ENCODE data around the gene KCNMA1.

KCNMA1 gene

GRCh38 chr10:77474386-77474785 is 163.2 kb downstream of the KCNMA1 start:
- DNase-seq = no peak

DNA sequence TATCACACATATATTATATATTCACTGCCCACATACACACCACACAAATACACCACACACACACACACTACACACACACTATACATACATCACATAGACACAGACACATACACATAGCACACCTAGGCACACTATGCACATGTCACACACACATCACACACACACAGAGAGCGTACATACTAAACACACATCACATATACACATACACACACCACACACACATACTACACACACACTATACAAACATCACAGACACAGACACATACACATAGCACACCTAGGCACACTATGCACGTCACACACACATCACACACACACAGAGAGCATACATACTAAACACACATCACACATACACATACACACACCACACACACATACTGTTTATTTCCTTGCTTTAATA is 165.5 kb downstream of the KCNMA1 start:
- DNase-seq = no peak

- no peak for DNase-seq
Observed at GRCh38 chr10:77471069-77471536, 166.5 kb downstream of the KCNMA1 start.

- DNase-seq = no peak
Observed at GRCh38 chr10:77467422-77467963, 170.1 kb downstream of the KCNMA1 start.

- DNase-seq = no peak
Observed at GRCh38 chr10:77463967-77464745, 173.5 kb downstream of the KCNMA1 start.

DNA sequence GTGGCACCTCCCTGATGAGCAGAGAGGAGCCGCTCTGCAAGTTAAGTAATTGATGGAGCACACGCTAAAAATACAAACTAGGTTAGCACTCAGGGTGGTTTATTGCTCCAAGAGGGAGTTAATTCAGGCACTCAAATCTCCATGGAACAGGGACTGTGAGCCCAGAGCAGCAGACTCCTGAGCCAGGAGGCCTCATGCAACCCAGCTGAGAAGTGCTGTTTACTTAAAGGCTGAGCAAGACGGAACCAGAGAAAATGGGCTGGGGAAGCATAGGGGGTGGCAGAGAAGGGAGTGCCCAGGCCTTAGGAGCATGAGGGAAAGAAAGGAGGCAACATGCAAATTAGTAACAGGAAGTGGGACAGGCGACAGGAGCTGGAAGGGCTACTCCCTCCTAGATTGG is 174.1 kb downstream of the KCNMA1 start:
- DNase-seq = no peak

DNA sequence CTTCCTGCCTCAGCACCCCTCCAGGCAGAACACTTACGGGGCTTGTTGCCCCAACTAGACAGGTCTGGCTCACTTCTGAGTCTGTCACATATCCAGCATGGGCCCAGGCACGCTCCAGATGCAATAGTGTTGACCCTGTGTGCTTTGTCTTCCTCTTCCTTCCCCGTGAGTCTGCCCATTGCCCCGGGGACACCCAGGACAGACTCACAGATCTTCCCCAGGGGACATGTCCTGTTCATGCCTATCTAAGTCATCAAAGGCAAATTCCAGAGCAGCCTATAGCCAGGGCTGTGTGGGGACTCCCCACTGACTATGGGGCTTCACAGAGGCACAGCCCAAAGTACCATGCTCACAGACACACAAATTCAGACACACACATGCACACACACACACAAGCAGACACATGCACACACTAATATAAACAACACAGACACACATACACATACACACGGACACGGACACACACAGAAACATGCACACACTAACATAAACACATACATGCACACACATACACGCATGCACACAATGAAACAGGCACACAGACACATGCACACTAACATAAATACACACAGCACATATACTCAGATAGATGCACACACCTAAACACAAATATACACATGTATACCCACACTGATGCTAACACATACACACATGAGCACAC is 175.8 kb downstream of the KCNMA1 start:
- no peak for DNase-seq

- DNase-seq = no peak
Observed at GRCh38 chr10:77459905-77460304, 177.7 kb downstream of the KCNMA1 start.

DNA sequence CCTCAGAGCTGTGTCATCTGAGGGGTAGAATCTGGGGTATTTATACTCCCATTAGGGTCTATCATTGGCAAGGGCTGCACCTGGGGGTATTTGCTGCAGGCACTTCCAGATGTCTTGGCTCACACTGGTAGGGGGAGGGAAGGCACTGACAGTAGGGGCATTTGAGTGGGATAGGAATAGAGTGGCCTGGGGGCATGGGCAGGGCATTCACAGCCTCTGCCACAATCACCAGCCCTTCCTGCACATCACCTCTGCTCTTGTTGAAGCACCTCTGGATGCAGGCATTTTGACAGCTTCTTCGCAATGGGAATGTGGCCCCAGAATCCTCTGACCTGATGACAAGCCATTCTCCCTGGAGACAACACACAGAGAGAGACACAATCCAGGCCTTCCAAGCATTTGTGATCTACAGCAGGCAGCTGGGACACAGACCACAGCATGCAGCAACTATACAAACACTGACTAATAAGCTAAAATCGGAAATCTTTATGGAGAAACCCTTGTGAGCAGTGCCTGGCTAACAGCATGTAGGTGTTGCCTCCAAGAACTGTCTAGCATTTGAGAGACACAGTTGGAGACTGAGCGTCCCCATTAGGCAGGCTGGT is 178.5 kb downstream of the KCNMA1 start:
- DNase-seq = no peak

- no peak for DNase-seq
Observed at GRCh38 chr10:77457721-77458120, 179.9 kb downstream of the KCNMA1 start.

GRCh38 chr10:77457266-77457665 is 180.3 kb downstream of the KCNMA1 start:
- DNase-seq = no peak

DNA sequence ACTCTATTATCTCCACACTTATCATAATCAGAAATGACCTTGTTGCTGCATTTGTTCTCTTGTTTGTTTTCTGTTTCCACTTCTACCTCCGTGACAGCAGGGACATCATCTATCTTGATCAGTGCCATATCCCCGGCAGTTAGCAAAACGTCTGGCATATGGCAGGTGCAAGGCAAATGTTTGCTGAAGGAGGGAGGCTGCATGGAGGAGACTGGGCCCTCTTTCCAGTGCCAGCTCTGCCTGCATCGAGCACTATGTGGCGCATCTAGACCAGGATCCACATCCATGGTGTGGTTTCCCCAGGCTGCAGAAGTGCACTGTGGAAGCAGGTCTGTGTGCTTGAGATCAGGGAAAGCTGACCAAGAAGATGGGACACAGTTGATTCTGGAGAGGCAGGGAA is 181.2 kb downstream of the KCNMA1 start:
- DNase-seq = no peak

- DNase-seq = no peak
Observed at GRCh38 chr10:77455561-77455960, 182.0 kb downstream of the KCNMA1 start.

DNA sequence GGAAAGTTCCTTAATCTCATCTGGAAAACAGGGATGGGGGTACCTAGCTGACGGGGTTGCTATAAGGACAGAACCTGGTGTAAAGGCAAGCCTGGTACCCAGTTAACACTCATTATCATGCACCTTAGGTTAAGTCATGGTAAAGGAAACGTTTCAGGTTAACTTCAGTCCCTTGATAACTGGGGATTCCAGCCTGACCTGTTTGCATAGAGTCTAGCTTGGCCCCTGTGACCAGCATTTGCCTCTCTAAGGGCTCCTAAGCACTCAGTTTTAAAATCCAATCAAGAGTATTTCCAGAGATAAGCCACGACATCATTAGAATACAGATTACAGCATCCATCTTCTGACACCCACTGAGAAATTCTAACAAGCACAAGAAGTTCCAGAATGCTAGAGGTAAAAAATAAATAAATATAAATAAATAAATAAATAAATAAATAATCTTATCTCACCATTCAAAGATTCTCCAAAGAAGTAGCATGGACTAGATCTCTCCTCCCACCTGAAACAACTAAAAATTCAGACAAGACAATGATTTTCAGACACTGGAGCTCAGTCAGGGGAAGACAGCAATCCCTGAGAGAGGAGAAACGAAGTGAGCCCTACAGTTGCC is 184.6 kb downstream of the KCNMA1 start:
- DNase-seq = no peak

GRCh38 chr10:77451886-77452285 is 185.7 kb downstream of the KCNMA1 start:
- DNase-seq = no peak

GRCh38 chr10:77448226-77448625 is 189.4 kb downstream of the KCNMA1 start:
- DNase-seq = no peak

DNA sequence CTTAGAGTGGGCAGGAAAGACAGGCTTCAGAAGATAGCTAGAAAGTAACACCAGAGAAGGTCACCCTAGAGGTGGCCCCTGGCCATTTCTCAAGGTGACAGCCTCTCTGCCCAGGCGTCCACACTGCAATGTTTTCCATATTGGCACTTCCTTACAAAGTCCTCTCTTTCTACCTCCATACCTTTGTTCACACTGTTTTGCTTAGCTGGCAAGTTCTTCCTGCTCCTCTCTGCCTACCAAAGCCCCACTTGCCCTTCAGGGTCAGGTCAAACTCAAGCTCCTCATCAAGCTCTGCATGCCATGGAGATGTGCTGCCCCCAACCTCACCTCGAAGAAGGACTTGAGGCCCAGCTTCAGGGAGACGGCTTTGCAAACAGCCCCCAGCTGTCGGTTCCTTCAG is 190.9 kb downstream of the KCNMA1 start:
- no peak for DNase-seq

DNA sequence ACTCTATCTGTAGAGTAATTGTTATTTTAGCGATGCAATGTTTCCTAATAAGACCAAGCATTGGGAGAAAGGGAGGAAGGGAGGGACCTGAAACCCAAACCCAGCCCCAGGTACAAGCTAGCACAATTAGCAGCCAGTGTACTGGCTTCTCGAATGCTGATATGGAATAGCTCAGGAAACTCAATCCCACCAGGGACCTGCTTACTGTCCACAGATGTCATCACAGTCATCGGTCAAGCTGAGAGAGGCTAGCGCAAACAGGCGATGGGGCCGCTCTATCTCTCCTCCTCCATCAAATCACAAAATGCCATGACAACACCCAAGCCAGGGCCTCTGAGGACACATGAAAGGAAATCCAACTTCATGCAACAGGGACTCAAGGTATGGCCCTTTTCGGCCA is 192.1 kb downstream of the KCNMA1 start:
- no peak for DNase-seq

DNA sequence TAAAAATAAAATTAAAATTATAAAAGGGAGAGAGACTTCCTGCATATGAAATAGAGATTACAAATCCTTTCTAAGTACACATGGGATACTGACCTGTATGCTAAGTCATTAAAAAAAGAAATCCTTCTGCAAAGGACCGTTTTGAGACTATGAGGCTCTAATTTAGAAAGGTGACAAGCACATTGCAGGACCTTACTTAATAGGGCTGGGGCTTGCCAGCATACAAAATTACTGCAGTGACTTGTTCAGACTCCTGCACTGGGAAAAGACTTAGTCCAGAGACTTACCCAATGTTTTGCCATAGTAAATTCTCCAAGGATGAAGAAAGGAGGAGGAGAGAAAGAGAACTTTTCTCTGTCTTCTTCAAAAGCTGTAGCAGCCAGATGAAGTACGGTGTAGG is 193.6 kb downstream of the KCNMA1 start:
- no peak for DNase-seq

DNA sequence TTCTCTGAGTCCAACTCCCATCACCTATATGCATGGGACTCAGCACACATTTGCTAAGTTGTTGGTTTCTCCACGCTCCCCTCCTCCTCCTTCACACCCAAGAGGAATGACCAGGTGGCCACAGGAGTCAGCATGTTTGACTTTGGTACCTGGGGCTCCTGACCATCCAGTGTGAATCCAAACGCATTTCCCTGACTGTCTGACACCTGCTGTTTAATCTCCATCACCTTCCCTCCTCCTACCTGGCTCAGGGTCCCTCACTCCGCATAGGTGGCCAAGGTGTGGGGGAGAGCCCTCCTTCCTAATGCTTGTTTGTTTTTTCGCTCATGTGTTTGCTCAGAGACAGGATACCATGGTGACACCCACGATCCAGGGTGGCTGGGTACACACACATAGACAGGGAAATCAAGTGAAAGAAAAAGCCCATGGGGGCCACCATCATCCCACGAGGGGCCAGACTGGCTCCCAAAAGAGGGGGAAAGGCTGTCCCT is 194.9 kb downstream of the KCNMA1 start:
- DNase-seq = no peak

DNA sequence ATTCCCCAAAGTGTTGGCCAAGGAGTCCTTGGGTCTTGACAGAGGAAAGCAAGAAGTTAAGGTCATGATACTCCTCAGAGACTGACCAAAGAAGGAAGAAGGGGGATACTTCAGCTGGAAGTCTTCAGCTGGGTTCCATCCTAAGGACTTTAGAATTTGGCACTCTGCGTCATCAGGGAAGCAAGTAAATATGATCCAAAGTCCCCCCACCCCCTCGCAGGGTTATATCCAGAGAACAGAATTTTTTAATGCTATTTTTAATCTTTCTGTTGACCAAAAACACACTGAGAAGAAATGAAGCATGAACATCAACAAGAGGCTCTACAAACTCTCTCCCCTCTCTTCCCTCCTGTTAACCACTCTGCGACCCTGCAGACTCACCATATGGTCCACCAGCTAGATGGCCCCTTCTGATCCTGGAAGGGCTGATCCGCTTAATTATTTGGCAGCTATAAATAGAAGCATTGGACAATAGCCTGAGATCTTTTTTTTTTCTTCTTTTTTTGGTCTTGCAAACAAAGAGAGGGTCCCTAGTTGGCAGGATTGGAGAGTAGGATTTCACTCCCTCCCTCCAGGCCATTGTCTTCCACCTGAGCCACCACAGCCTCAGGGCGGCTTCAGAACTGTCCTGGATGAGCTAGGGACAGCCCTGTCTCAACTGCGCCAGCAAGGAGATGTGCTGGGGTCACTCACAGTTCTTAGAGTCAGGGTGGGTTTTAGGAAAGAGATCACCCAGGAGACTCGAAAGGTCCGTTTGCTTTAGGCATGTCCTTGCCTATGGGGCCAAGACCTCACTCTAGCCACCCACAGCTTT is 196.0 kb downstream of the KCNMA1 start:
- peak; percentile 48 for DNase-seq

GRCh38 chr10:77436257-77436975 is 201.2 kb downstream of the KCNMA1 start:
- no peak for DNase-seq
